Frontal cortex (tissue), 4 donors: ENCODE data around the gene C6orf89. TPM values are rescaled to one million over a fixed set of nuclear protein-coding genes. Genes with fewer than 3 reads are reported as not detected.
"Not testable (repeated sequence)": the region's sequence is repeated elsewhere in the genome, so short reads cannot be mapped to it uniquely, and the experiment has no call there.

Experiments
- DNase-seq, 2 donors: peaks; one replicate each; pipeline ENCODE4 v3.0.0; 2012; ENCODE audit warnings: low spot score in 2 of 2
- FAIRE-seq: peaks from 2 replicates; lab custom pipeline; 2012; peaks lifted over from hg19 to GRCh38; lab: Jason Lieb, UNC
- total RNA-seq: library from RNA; depleted of rRNA; stranded (reverse); fragments of >200 nt; gene quantifications from one replicate; pipeline ENCODE4 v1.2.3, GENCODE V29; 2014
- donor health status: control.
- donor health status: control.
- donor health status: control.

The C6orf89 gene
- total RNA-seq, 1 donor from 2014 or later, result 28.9 TPM

- FAIRE-seq (no peak), DNase-seq (peak; percentile 81 to 83)
These were observed 11.1 kb upstream of the C6orf89 start, which contains the start of gene PPIL1 for GRCh38 chr6:36874443-36875249. Gene PPIL1 (minus strand): TSS chr6:36874803. CDS start chr6:36874772, 31 bp downstream.

GRCh38 chr6:36875250-36875633, 10.5 kb upstream of the C6orf89 start:
- DNase-seq, result no peak

GRCh38 chr6:36884610-36885009, 1.1 kb upstream of the C6orf89 start:
- FAIRE-seq, result no peak

More at GRCh38 chr6:36875250-36875633, 10.5 kb upstream of the C6orf89 start:
- FAIRE-seq, result no peak

GRCh38 chr6:36886950-36887618, 1.3 kb downstream of the C6orf89 start:
- FAIRE-seq (no peak), DNase-seq (no peak)

More at GRCh38 chr6:36884610-36885009, 1.1 kb upstream of the C6orf89 start:
- no peak for DNase-seq

- FAIRE-seq (no peak), DNase-seq (no peak)
These were observed 2.4 kb downstream of the C6orf89 start for GRCh38 chr6:36888115-36888643.

GRCh38 chr6:36888654-36889481, 3.1 kb downstream of the C6orf89 start:
- no peak for DNase-seq
- FAIRE-seq, result no peak

GRCh38 chr6:36890112-36890663, 4.4 kb downstream of the C6orf89 start:
- FAIRE-seq, result no peak

GRCh38 chr6:36891153-36891552, 5.4 kb downstream of the C6orf89 start:
- FAIRE-seq, DNase-seq: not testable (repeated sequence)

More at GRCh38 chr6:36890112-36890663, 4.4 kb downstream of the C6orf89 start:
- no peak for DNase-seq

- FAIRE-seq (no peak), DNase-seq (no peak)
These were observed 8.5 kb downstream of the C6orf89 start for GRCh38 chr6:36893976-36894932.

GRCh38 chr6:36897609-36898008, 11.9 kb downstream of the C6orf89 start:
- no peak for DNase-seq
- no peak for FAIRE-seq

- DNase-seq (no peak), FAIRE-seq (no peak)
These were observed 18.4 kb downstream of the C6orf89 start for GRCh38 chr6:36904114-36904513.

- no peak for FAIRE-seq
- DNase-seq, result no peak
These were observed 19.2 kb downstream of the C6orf89 start for GRCh38 chr6:36904851-36905393.

GRCh38 chr6:36906539-36907325, 21.0 kb downstream of the C6orf89 start:
- FAIRE-seq (no peak), DNase-seq (peak in 1 of 2 donors; percentile 17)

GRCh38 chr6:36907781-36908180, 22.0 kb downstream of the C6orf89 start:
- DNase-seq (peak in 1 of 2 donors; percentile 28), FAIRE-seq (no peak)

- FAIRE-seq, result no peak
- DNase-seq, result no peak
These were observed 23.0 kb downstream of the C6orf89 start for GRCh38 chr6:36908747-36909146.

GRCh38 chr6:36912030-36912454, 26.3 kb downstream of the C6orf89 start:
- FAIRE-seq (no peak), DNase-seq (no peak)

- FAIRE-seq, result no peak
- DNase-seq, result peak in 1 of 2 donors; percentile 27
These were observed 26.8 kb downstream of the C6orf89 start for GRCh38 chr6:36912586-36912985.
